IMR-90 (cell line): ENCODE results near the gene DDX54. TPM values are rescaled to one million over a fixed set of nuclear protein-coding genes. Genes with fewer than 3 reads are reported as not detected.
A peak's percentile ranks its signal among the peaks of the same experiment; 100 is the strongest.

ENCODE experiments used
- ATAC-seq: fragments of 200-7000 bp; cut with Tn5 transposase; 2 replicates; pipeline ENCODE4 v1.9.1; 2020; ENCODE audit warnings: low read depth, mild to moderate bottlenecking, moderate library complexity
- BruUV-seq: library from RNA; stranded (reverse); fragments of 400-500 nt; replicated peaks from 2 replicates; lab custom pipeline; 2021; lab: Mats Ljungman, UMichigan
- CTCF ChIA-PET: fragments of 300-600 bp; formaldehyde crosslinking; extraction: SDS; loops from one replicate; lab custom pipeline; 2021; ENCODE audit warnings: antibody characterized with exemption; lab: Yijun Ruan, JAX
- POLR2A ChIA-PET: fragments of 300-600 bp; sonication (Branson Sonifier 250); formaldehyde crosslinking; loops from one replicate; lab custom pipeline; 2022; ENCODE audit warnings: antibody characterized with exemption; ENCODE audit not compliant: unreplicated experiment; lab: Charles Lee
- DNase-seq: peaks from one replicate; pipeline ENCODE4 v3.0.0; 2013
- H2AFZ ChIP-seq: replicated peaks from 2 replicates; pipeline ENCODE3; 2013; ENCODE audit warnings: low read length, mild to moderate bottlenecking; ENCODE audit not compliant: poor library complexity
- H2AK5ac ChIP-seq: 2 replicates; pipeline ENCODE4 v1.6.1; 2013; ENCODE audit warnings: low read depth, low read length, inconsistent platforms
- H2AK9ac ChIP-seq: replicated peaks from 2 replicates; pipeline ENCODE3; 2013; ENCODE audit warnings: mild to moderate bottlenecking, low read depth, low read length, moderate library complexity; ENCODE audit not compliant: poor library complexity
- H2BK120ac ChIP-seq: 2 replicates; pipeline ENCODE4 v1.6.1; 2013; ENCODE audit warnings: low read depth, low read length, inconsistent platforms
- H2BK15ac ChIP-seq: 3 replicates; pipeline ENCODE4 v1.6.1; 2013; ENCODE audit warnings: low read depth, low read length, inconsistent platforms
- H2BK20ac ChIP-seq: 2 replicates; pipeline ENCODE4 v1.6.1; 2013; ENCODE audit warnings: low read depth, mild to moderate bottlenecking, inconsistent platforms, low read length, moderate library complexity
- H2BK5ac ChIP-seq: 2 replicates; pipeline ENCODE4 v1.6.1; 2013; ENCODE audit warnings: mild to moderate bottlenecking, low read depth, low read length, inconsistent platforms; ENCODE audit not compliant: poor library complexity, severe bottlenecking
- H3K14ac ChIP-seq: replicated peaks from 2 replicates; pipeline ENCODE4 v1.6.1; 2013; ENCODE audit warnings: low read depth, low read length, inconsistent platforms
- H3K18ac ChIP-seq: 2 replicates; pipeline ENCODE4 v1.6.1; 2013; ENCODE audit warnings: low read depth, low read length, control low read depth
- H3K23ac ChIP-seq: 2 replicates; pipeline ENCODE4 v1.6.1; 2013; ENCODE audit warnings: low read depth, low read length, inconsistent platforms
- H3K27ac ChIP-seq: 2 replicates; pipeline ENCODE4 v1.5.1; 2013; ENCODE audit warnings: mild to moderate bottlenecking, control low read depth, low read length; ENCODE audit not compliant: insufficient read depth
- H3K27me3 ChIP-seq: 2 replicates; pipeline ENCODE4 v1.6.1; 2013; ENCODE audit warnings: low read length; ENCODE audit not compliant: control insufficient read depth, insufficient read depth
- H3K36me3 ChIP-seq: 2 replicates; pipeline ENCODE4 v1.6.1; 2013; ENCODE audit warnings: low read length, mixed read lengths; ENCODE audit not compliant: control insufficient read depth, insufficient read depth
- H3K4ac ChIP-seq: 2 replicates; pipeline ENCODE4 v1.6.1; 2013; ENCODE audit warnings: low read depth, low read length, inconsistent platforms
- H3K4me1 ChIP-seq: 2 replicates; pipeline ENCODE4 v1.6.1; 2013; ENCODE audit warnings: low read length, mixed read lengths; ENCODE audit not compliant: control insufficient read depth, insufficient read depth
- H3K4me2 ChIP-seq: 2 replicates; pipeline ENCODE4 v1.6.1; 2013; ENCODE audit warnings: low read depth, mild to moderate bottlenecking, control low read depth, low read length, moderate library complexity
- H3K4me3 ChIP-seq: 2 replicates; pipeline ENCODE4 v1.5.1; 2013; ENCODE audit warnings: low read depth, mild to moderate bottlenecking, control low read depth, low read length, moderate library complexity; ENCODE audit not compliant: insufficient read depth
- H3K56ac ChIP-seq: 2 replicates; pipeline ENCODE4 v1.6.1; 2013; ENCODE audit warnings: low read length, inconsistent platforms; ENCODE audit not compliant: insufficient read depth; ENCODE audit errors: extremely low read depth
- H3K79me1 ChIP-seq, 2 experiments: 2 replicates each; pipeline ENCODE4 v1.6.1; 2013; ENCODE audit warnings: low read length in 2 of 2, inconsistent platforms in 1 of 2, low read depth in 1 of 2
- H3K9ac ChIP-seq: 2 replicates; pipeline ENCODE4 v1.6.1; 2013; ENCODE audit warnings: low read depth, low read length, control low read depth
- H3K9me1 ChIP-seq: 2 replicates; pipeline ENCODE4 v1.6.1; 2013; ENCODE audit warnings: low read length, inconsistent platforms; ENCODE audit not compliant: insufficient read depth
- H3K9me3 ChIP-seq: 2 replicates; pipeline ENCODE4 v1.6.1; 2013; ENCODE audit warnings: low read length; ENCODE audit not compliant: control insufficient read depth, insufficient read depth
- H4K20me1 ChIP-seq: 2 replicates; pipeline ENCODE4 v1.6.1; 2013; ENCODE audit warnings: low read length, inconsistent platforms; ENCODE audit not compliant: insufficient read depth
- H4K5ac ChIP-seq: 2 replicates; pipeline ENCODE4 v1.6.1; 2013; ENCODE audit warnings: mild to moderate bottlenecking, low read depth, low read length, control low read depth
- H4K8ac ChIP-seq, 2 experiments: 2 replicates each; pipeline ENCODE4 v1.6.1; 2013; ENCODE audit warnings: low read depth in 2 of 2, low read length in 2 of 2, control low read depth in 1 of 2, inconsistent platforms in 1 of 2
- H4K91ac ChIP-seq: 2 replicates; pipeline ENCODE4 v1.6.1; 2013; ENCODE audit warnings: low read depth, low read length, inconsistent platforms; ENCODE audit not compliant: insufficient read depth
- CEBPB ChIP-seq: IDR thresholded peaks from 2 replicates; pipeline ENCODE4 v1.6.1; 2012; ENCODE audit warnings: low read depth, low read length, improper control_type of control experiment
- CHD1 ChIP-seq: IDR thresholded peaks from 2 replicates; pipeline ENCODE4 v1.6.1; 2012; ENCODE audit warnings: low read depth, low read length, improper control_type of control experiment
- MAFK ChIP-seq: IDR thresholded peaks from 2 replicates; pipeline ENCODE4 v1.6.1; 2012; ENCODE audit warnings: low read depth, low read length, improper control_type of control experiment
- NFE2L2 ChIP-seq: fragments of 150-350 bp; IDR thresholded peaks from 2 replicates; pipeline ENCODE4 v1.6.1; 2016; ENCODE audit warnings: low read depth, mild to moderate bottlenecking, low read length
- RCOR1 ChIP-seq: IDR thresholded peaks from 2 replicates; pipeline ENCODE4 v1.6.1; 2012; ENCODE audit warnings: mild to moderate bottlenecking, low read length, improper control_type of control experiment; ENCODE audit not compliant: insufficient replicate concordance
- RFX5 ChIP-seq: IDR thresholded peaks from 2 replicates; pipeline ENCODE4 v1.8.0; 2012; ENCODE audit warnings: low read depth, mild to moderate bottlenecking, low read length, moderate library complexity
- WGBS, 2 experiments: methylation state at CpG; one replicate each; pipeline versions ENCODE4 v1.1.5 to v1.1.7; 2013; ENCODE audit warnings: missing lambda C conversion rate in 2 of 2; ENCODE audit not compliant: insufficient read length in 1 of 2; ENCODE audit errors: extremely low coverage in 2 of 2; 5-methylcytosine and 5-hydroxymethylcytosine counted together
- dilution Hi-C: fragments of 300-500 bp; cut with HindIII; formaldehyde crosslinking; loops from one replicate; pipeline ENCODE4 v1.14.3; 2018; ENCODE audit warnings: low sequenced_read_pairs; ENCODE audit not compliant: unreplicated experiment
- in situ Hi-C: fragments of 300-500 bp; cut with MboI; formaldehyde crosslinking; loops from 3 replicates; pipeline ENCODE4 v1.14.3; 2019; ENCODE audit warnings: low sequenced_read_pairs, inconsistent platforms, mixed read lengths
- intact Hi-C: fragments of 100-400 bp; cut with micrococcal nuclease; formaldehyde crosslinking; loops from 2 replicates; pipeline ENCODE4 v1.10.0; 2022
- polyA plus RNA-seq, 3 experiments: library from polyadenylated mRNA; depleted of rRNA; stranded (reverse); fragments of >200 nt; gene quantifications; 2 replicates each; pipeline ENCODE4 v1.2.3, GENCODE V29; 2012; ENCODE audit warnings: low replicate concordance in 1 of 3
- total RNA-seq: library from RNA; depleted of rRNA; stranded (reverse); fragments of >200 nt; gene quantifications from 2 replicates; pipeline ENCODE4 v1.2.3, GENCODE V29; 2012

The DDX54 gene
- total and polyA plus RNA-seq, 2 of the 4 experiments (the other 2 are of a cell fraction) = 23.8 to 47.5 TPM

- Histone ChIP-seq H4K8ac (peak overlapping the region; percentile 14 to 27; a peak in 3 of 4 replicates), H3K4me1 (peaks cover 4% of the 10 kb centered on the region), H3K9me3 (no peaks in the 10 kb centered on the region), H2BK5ac (peak overlapping the region; percentile 53), H3K9me1 (peaks cover 7% of the 10 kb centered on the region), H3K23ac (peak overlapping the region; percentile 49), H4K5ac (no peak overlapping the region), H3K14ac (peak overlapping the region; percentile 38), H3K79me1 (peaks cover 0 to 16% of the 10 kb centered on the region in 2 experiments; a peak in 2 of 4 replicates), H4K91ac (peak overlapping the region; percentile 24; the same call in 1 of the 2 replicates), H2AFZ (peak overlapping the region; percentile 87), H4K20me1 (peaks cover 9% of the 10 kb centered on the region), H3K4me2 (peak overlapping the region; percentile 45), H2AK5ac (peak overlapping the region; percentile 83), H2BK20ac (peak overlapping the region; percentile 28; the same call in 1 of the 2 replicates), H3K9ac (peak overlapping the region; percentile 53), H2BK15ac (peak overlapping the region; percentile 50; the same call in 1 of the 3 replicates), H3K36me3 (peaks cover 2% of the 10 kb centered on the region; the same call in 1 of the 2 replicates), H2BK120ac (peak overlapping the region; percentile 28; the same call in 1 of the 2 replicates), H3K27ac (peak overlapping the region; percentile 52), H3K56ac (no peak overlapping the region), H2AK9ac (peak overlapping the region; percentile 81), H3K27me3 (no peaks in the 10 kb centered on the region), H3K4me3 (peak overlapping the region; percentile 53), H3K4ac (peak overlapping the region; percentile 58), H3K18ac (peak overlapping the region; percentile 72)
- dilution Hi-C loops (no loop called here), in situ Hi-C loops (no loop called here), intact Hi-C loops (no loop called here)
- no peak for ATAC-seq
- BruUV-seq = no TSS peak
- POLR2A ChIA-PET = interaction anchor here (0.6 to 0.7 kb wide), 2 partner anchors 118 to 432 kb away, joined by 3 to 5 read pairs; no protein-coding TSS in a partner anchor
- WGBS, 2 experiments = 0% methylated on average over 2 of the region's 12 CpGs; no CpG with 5 or more reads in 1 of the 2 experiments
- CTCF ChIA-PET = interaction anchor here (0.6 to 1.3 kb wide), 3 partner anchors 19 to 1608 kb away, joined by 3 read pairs; no protein-coding TSS in a partner anchor
- TF ChIP-seq MAFK (no peak), RCOR1 (no peak), RFX5 (no peak), CEBPB (no peak), CHD1 (no peak), NFE2L2 (no peak)
- no peak for DNase-seq
Observed at GRCh38 chr12:113221997-113222729, 36.9 kb upstream of the DDX54 start.
